Aorta (tissue), 5 donors: Measurements from ENCODE around the gene WNK4. TPM values are rescaled to one million over a fixed set of nuclear protein-coding genes. Genes with fewer than 3 reads are reported as not detected.
"Not testable (repeated sequence)": the region's sequence is repeated elsewhere in the genome, so short reads cannot be mapped to it uniquely, and the experiment has no call there.

Source experiments
- ATAC-seq: fragments of 200-7000 bp; cut with Tn5 transposase; one replicate; pipeline ENCODE4 v1.9.1; 2022; ENCODE audit warnings: moderate library complexity; ENCODE audit not compliant: low FRiP score
- DNase-seq, 2 donors: peaks; one replicate each; pipeline ENCODE4 v3.0.0-alpha.2; 2020
- H3K27ac ChIP-seq, 2 donors: one replicate each; pipeline ENCODE4 v1.5.1; 2013; ENCODE audit warnings: low read length in 2 of 2, mild to moderate bottlenecking in 2 of 2, moderate library complexity in 2 of 2, control low read depth in 1 of 2, inconsistent platforms in 1 of 2, low read depth in 1 of 2
- H3K27me3 ChIP-seq, 2 donors: one replicate each; pipeline ENCODE4 v1.6.1; 2013; ENCODE audit warnings: control low read depth in 1 of 2, low read length in 1 of 2, mild to moderate bottlenecking in 1 of 2, moderate library complexity in 1 of 2; ENCODE audit not compliant: insufficient read depth in 2 of 2, control insufficient read depth in 1 of 2
- H3K36me3 ChIP-seq, 2 donors: one replicate each; pipeline ENCODE4 v1.6.1; 2013; ENCODE audit warnings: control low read depth in 1 of 2, low read length in 1 of 2, mild to moderate bottlenecking in 1 of 2; ENCODE audit not compliant: insufficient read depth in 2 of 2, control insufficient read depth in 1 of 2
- H3K4me1 ChIP-seq, 2 donors: one replicate each; pipeline ENCODE4 v1.6.1; 2013; ENCODE audit warnings: low read length in 2 of 2, control low read depth in 1 of 2, mild to moderate bottlenecking in 1 of 2, moderate library complexity in 1 of 2; ENCODE audit not compliant: insufficient read depth in 2 of 2, control insufficient read depth in 1 of 2
- H3K4me3 ChIP-seq, 2 donors: one replicate each; pipeline ENCODE4 v1.5.1; 2013; ENCODE audit warnings: low read length in 2 of 2, control low read depth in 1 of 2, mild to moderate bottlenecking in 1 of 2
- H3K9me3 ChIP-seq: one replicate; pipeline ENCODE4 v1.6.1; 2013; ENCODE audit warnings: mild to moderate bottlenecking, low read length; ENCODE audit not compliant: control insufficient read depth
- WGBS, 2 donors: extraction: QIAGEN DNeasy Blood & Tissue Kit; methylation state at CpG; one replicate each; pipeline ENCODE4 v1.1.7; 2013; 5-methylcytosine and 5-hydroxymethylcytosine counted together
- intact Hi-C, 2 donors: fragments of 100-400 bp; cut with DNase I; formaldehyde crosslinking; loops; one replicate each; pipeline versions ENCODE4 v1.14.2 to v1.15.0; 2022
- long read RNA-seq, 2 donors: library from polyadenylated mRNA; unstranded; transcript quantifications; one replicate each; pipeline ENCODE4 v2.0.0, GENCODE V29; 2020 to 2021
- polyA plus RNA-seq, 2 donors: library from polyadenylated mRNA; stranded (reverse); fragments of 200-250 nt; gene quantifications; one replicate each; pipeline ENCODE4 v1.2.3, GENCODE V29; 2013
- total RNA-seq, 2 donors: library from RNA; stranded (reverse); fragmentation: NEBNext Ultra II Directional; extraction: Animal tissue kit (Norgen Biotek cat#: 25700); gene quantifications; one replicate each; pipeline ENCODE4 v1.2.1, GENCODE V29; 2021
- donor health status: healthy with polysubstance abuse.
- donor health status: Bipolar disorder and iron deficiency.
- donor health status: DM: no; HTN: no; CAD: no.
- donor health status: DM: no; HTN: no; CAD: no.
- donor health status: DM: yes; HTN: yes; CAD: no.

Gene WNK4
- total RNA-seq (under 1 TPM; 0.19 to 0.24 TPM), polyA plus RNA-seq (1 to 10 TPM in 1 of 2 donors, not detected in 1; 1.1 TPM)
- long read RNA-seq, donor 1, result 0 reads
- long read RNA-seq, donor 2, result 0 reads

GRCh38 chr17:42779936-42780850, at the start of gene WNK4:
WNK4 (plus strand) TSS chr17:42780610; CDS start chr17:42780699, 89 bp downstream.
- 5% methylated on average over 47 to 65 of the region's 65 CpGs for WGBS, 2 donors
- no peak for ATAC-seq
- Histone ChIP-seq H3K36me3 (peaks cover 0 to 2% of the 10 kb centered on the region in 2 donors), H3K9me3 (no peaks in the 10 kb centered on the region), H3K27ac (no peak within 1 kb of the TSS), H3K4me1 (no peaks in the 10 kb centered on the region), H3K27me3 (no peaks in the 10 kb centered on the region), H3K4me3 (peak within 1 kb of the TSS in 1 of 2 donors; percentile 16)
- intact Hi-C loops, result no loop called here
- DNase-seq, result peak in 1 of 2 donors; percentile 30

GRCh38 chr17:42740699-42741098, 39.7 kb upstream of the WNK4 start:
- ATAC-seq (no peak), DNase-seq (no peak)
- H3K4me1 ChIP-seq, result peaks cover 0 to 3% of the 10 kb centered on the region in 2 donors
- WGBS, 2 donors, result 26 to 31% methylated on average over 1 of the region's 1 CpG
- H3K36me3 ChIP-seq, result no peaks in the 10 kb centered on the region
- H3K27ac ChIP-seq, result no peak overlapping the region
- H3K4me3 ChIP-seq, result no peak overlapping the region
- no peaks in the 10 kb centered on the region for H3K9me3 ChIP-seq
- intact Hi-C loops, result no loop called here
- no peaks in the 10 kb centered on the region for H3K27me3 ChIP-seq

- H3K36me3 ChIP-seq, result not testable (repeated sequence)
- 94 to 96% methylated on average over 11 of the region's 11 CpGs for WGBS, 2 donors
Observed at GRCh38 chr17:42742916-42743315, 37.5 kb upstream of the WNK4 start.

GRCh38 chr17:42743595-42744282, 36.7 kb upstream of the WNK4 start:
- no peak for ATAC-seq
- intact Hi-C loops, result no loop called here

More at GRCh38 chr17:42742916-42743315, 37.5 kb upstream of the WNK4 start:
- DNase-seq, H3K4me1 ChIP-seq, intact Hi-C loops, ATAC-seq, H3K4me3 ChIP-seq, H3K27me3 ChIP-seq, H3K27ac ChIP-seq, H3K9me3 ChIP-seq: not testable (repeated sequence)

GRCh38 chr17:42744283-42744805, 36.1 kb upstream of the WNK4 start:
- no peaks in the 10 kb centered on the region for H3K27me3 ChIP-seq
- DNase-seq, result peak; percentile 83 to 94
- intact Hi-C loops, result no loop called here
- H3K4me1 ChIP-seq, result peaks cover 0 to 3% of the 10 kb centered on the region in 2 donors
- no peaks in the 10 kb centered on the region for H3K9me3 ChIP-seq
- H3K4me3 ChIP-seq, result peak overlapping the region; percentile 53 to 92
- H3K27ac ChIP-seq, result peak overlapping the region in 1 of 2 donors; percentile 86
- ATAC-seq, result peak; percentile 91
- no peaks in the 10 kb centered on the region for H3K36me3 ChIP-seq
- WGBS, 2 donors, result 0 to 1% methylated on average over 32 of the region's 32 CpGs

More at GRCh38 chr17:42743595-42744282, 36.7 kb upstream of the WNK4 start:
- no peak overlapping the region for H3K27ac ChIP-seq
- H3K9me3 ChIP-seq, result no peaks in the 10 kb centered on the region
- no peaks in the 10 kb centered on the region for H3K27me3 ChIP-seq
- peaks cover 0 to 3% of the 10 kb centered on the region in 2 donors for H3K4me1 ChIP-seq
- no peaks in the 10 kb centered on the region for H3K36me3 ChIP-seq
- no peak for DNase-seq
- WGBS, 2 donors, result 39 to 47% methylated on average over 10 of the region's 10 CpGs
- H3K4me3 ChIP-seq, result peak overlapping the region; percentile 53 to 92

GRCh38 chr17:42744806-42745617, 35.4 kb upstream of the WNK4 start, which contains the start of gene EZH1:
EZH1 (minus strand) TSS chr17:42745040; CDS start chr17:42728941, 16,099 bp downstream.
- ATAC-seq (peak; percentile 97), DNase-seq (peak; percentile 94 to 96)
- H3K36me3 ChIP-seq, result no peaks in the 10 kb centered on the region
- no peaks in the 10 kb centered on the region for H3K27me3 ChIP-seq
- no peaks in the 10 kb centered on the region for H3K9me3 ChIP-seq
- peak within 1 kb of the TSS; percentile 53 to 92 for H3K4me3 ChIP-seq
- H3K4me1 ChIP-seq, result peaks cover 0 to 3% of the 10 kb centered on the region in 2 donors
- peak within 1 kb of the TSS in 1 of 2 donors; percentile 86 for H3K27ac ChIP-seq
- intact Hi-C loops, result no loop called here
- WGBS, 2 donors, result 5% methylated on average over 50 of the region's 50 CpGs

GRCh38 chr17:42748202-42748907, 32.1 kb upstream of the WNK4 start:
- 61 to 62% methylated on average over 7 of the region's 7 CpGs for WGBS, 2 donors
- intact Hi-C loops, result no loop called here
- H3K4me3 ChIP-seq, result no peak overlapping the region
- no peaks in the 10 kb centered on the region for H3K36me3 ChIP-seq
- H3K9me3 ChIP-seq, result no peaks in the 10 kb centered on the region
- H3K27ac ChIP-seq, result no peak overlapping the region
- no peaks in the 10 kb centered on the region for H3K27me3 ChIP-seq
- no peak for DNase-seq
- ATAC-seq, result peak; percentile 54
- peaks cover 0 to 3% of the 10 kb centered on the region in 2 donors for H3K4me1 ChIP-seq
